Measurements from ENCODE around the gene PRSS12.

GRCh38 chr4:118281611-118282442 is 71.0 kb downstream of the PRSS12 start:
- TF ChIP-seq POLR2AphosphoS5 (IDR thresholded peaks at IDR 0.05) (peak in 1 of 3 donors; percentile 40), CTCF (IDR thresholded peaks at IDR 0.05) (no peak), POLR2A (IDR thresholded peaks at IDR 0.05) (no peak), EP300 (IDR thresholded peaks at IDR 0.05) (no peak)

Measured in stomach (tissue), 4 donors.